ENCODE measurements around the gene ICE2. TPM values are rescaled to one million over a fixed set of nuclear protein-coding genes. Genes with fewer than 3 reads are reported as not detected.

The ICE2 gene
- total RNA-seq, 3 donors from 2014 or later: 28.5 to 40.7 (median 36.1) TPM

GRCh38 chr15:60385620-60386552 is 93.1 kb downstream of the ICE2 start:
- TF ChIP-seq POLR2A (IDR thresholded peaks at IDR 0.05) (no peak), CTCF (IDR thresholded peaks at IDR 0.05) (no peak), POLR2AphosphoS5 (IDR thresholded peaks at IDR 0.05) (no peak)
- no peaks in the 10 kb centered on the region for H3K9me3 ChIP-seq
- intact Hi-C loops (cut with DNase I; ENCODE audit: low total_unique reads): no loop called here
- H3K27me3 ChIP-seq: no peaks in the 10 kb centered on the region
- H3K4me3 ChIP-seq: no peak overlapping the region
- no peak for DNase-seq (ENCODE audit: low spot score in 2 of 2)
- no peaks in the 10 kb centered on the region for H3K36me3 ChIP-seq
- peak overlapping the region; percentile 65 to 99 for H3K27ac ChIP-seq
- peaks cover 3 to 33% of the 10 kb centered on the region in 2 donors for H3K4me1 ChIP-seq

- no peaks in the 10 kb centered on the region for H3K27me3 ChIP-seq
- no peak overlapping the region for H3K4me3 ChIP-seq
- intact Hi-C loops (cut with DNase I; ENCODE audit: low total_unique reads): no loop called here
- H3K36me3 ChIP-seq: no peaks in the 10 kb centered on the region
- peaks cover 0 to 28% of the 10 kb centered on the region in 2 donors for H3K4me1 ChIP-seq
- peak overlapping the region; percentile 39 to 99 for H3K27ac ChIP-seq
- no peak for TF ChIP-seq POLR2AphosphoS5 (IDR thresholded peaks at IDR 0.05)
- TF ChIP-seq CTCF (IDR thresholded peaks at IDR 0.05): no peak
- no peak for TF ChIP-seq POLR2A (IDR thresholded peaks at IDR 0.05)
- no peaks in the 10 kb centered on the region for H3K9me3 ChIP-seq
- DNase-seq (ENCODE audit: low spot score in 2 of 2): no peak
Measured at GRCh38 chr15:60384526-60385126, 94.3 kb downstream of the ICE2 start.

GRCh38 chr15:60384053-60384452 is 94.9 kb downstream of the ICE2 start:
- Histone ChIP-seq H3K4me1 (peaks cover 0 to 26% of the 10 kb centered on the region in 2 donors), H3K27me3 (no peaks in the 10 kb centered on the region), H3K9me3 (no peaks in the 10 kb centered on the region), H3K27ac (peak overlapping the region; percentile 39 to 93), H3K36me3 (no peaks in the 10 kb centered on the region), H3K4me3 (no peak overlapping the region)
- DNase-seq (ENCODE audit: low spot score in 2 of 2): no peak
- intact Hi-C loops (cut with DNase I; ENCODE audit: low total_unique reads): no loop called here
- no peak for TF ChIP-seq POLR2AphosphoS5 (IDR thresholded peaks at IDR 0.05)
- no peak for TF ChIP-seq CTCF (IDR thresholded peaks at IDR 0.05)
- TF ChIP-seq POLR2A (IDR thresholded peaks at IDR 0.05): no peak

GRCh38 chr15:60382773-60383674 is 95.9 kb downstream of the ICE2 start:
- Histone ChIP-seq H3K4me3 (no peak overlapping the region), H3K4me1 (peaks cover 0 to 28% of the 10 kb centered on the region in 2 donors), H3K36me3 (no peaks in the 10 kb centered on the region), H3K9me3 (no peaks in the 10 kb centered on the region), H3K27ac (peak overlapping the region; percentile 39 to 93), H3K27me3 (no peaks in the 10 kb centered on the region)
- no peak for DNase-seq (ENCODE audit: low spot score in 2 of 2)
- intact Hi-C loops (cut with DNase I; ENCODE audit: low total_unique reads): no loop called here
- no peak for TF ChIP-seq POLR2A (IDR thresholded peaks at IDR 0.05)
- TF ChIP-seq POLR2AphosphoS5 (IDR thresholded peaks at IDR 0.05): no peak
- no peak for TF ChIP-seq CTCF (IDR thresholded peaks at IDR 0.05)

Data from breast epithelium (tissue), 4 donors.